GM21723 (cell line): ENCODE data around the gene PARD3B.

Experiments used
- ATAC-seq: cut with Tn5 transposase; IDR thresholded peaks from one replicate; pipeline ENCODE4 v1.9.1; 2021; ENCODE audit warnings: mild to moderate bottlenecking, moderate library complexity; ENCODE audit not compliant: unreplicated experiment

The PARD3B gene

DNA sequence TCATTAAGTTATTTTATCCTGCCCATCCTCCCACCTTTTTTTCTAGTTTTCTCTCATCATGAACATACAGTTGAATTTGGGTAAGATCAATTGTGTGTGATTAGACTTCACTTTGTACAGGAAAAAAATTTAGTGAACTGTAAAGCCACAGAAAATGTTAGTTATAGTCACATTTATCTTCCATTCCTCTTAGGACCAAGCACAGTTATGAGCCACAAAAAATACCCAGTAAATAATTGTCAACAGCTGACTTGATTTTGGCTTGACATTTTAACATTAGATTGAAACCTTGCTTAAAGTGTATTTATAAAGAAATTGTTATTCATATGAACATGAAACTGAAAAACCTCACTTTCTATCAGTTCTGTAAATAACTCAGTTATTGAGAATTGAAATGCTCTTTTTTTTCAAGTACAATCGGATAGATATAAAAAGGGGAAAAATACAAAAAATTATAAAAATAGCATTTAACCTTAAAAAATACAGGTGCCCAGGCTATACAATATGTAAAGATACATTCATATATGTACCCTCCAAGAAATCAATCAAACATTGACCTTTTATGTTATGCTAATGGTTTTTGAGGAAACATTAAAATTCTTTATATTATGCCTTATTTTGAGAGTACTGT lies 747.5 kb downstream of the PARD3B start:
- ATAC-seq = no peak

DNA sequence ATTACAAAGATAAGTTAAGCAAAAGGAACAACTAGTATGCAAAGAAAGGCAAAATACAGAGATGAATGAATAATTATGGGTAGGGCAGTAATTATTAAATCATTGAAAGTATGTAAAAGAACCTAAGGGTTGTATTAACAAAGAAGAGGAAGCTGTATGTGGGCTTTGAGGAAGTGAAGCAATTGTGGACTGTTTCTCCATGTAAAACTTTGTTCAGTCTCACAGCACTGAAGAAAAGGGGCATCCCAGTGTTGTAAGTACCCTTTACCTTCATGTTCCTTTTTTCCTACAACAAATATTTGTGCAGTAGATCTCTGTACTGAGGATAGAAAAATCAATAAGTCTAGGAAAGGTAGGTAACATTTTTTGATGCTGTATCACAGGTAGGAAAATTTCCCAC lies 748.3 kb downstream of the PARD3B start:
- no peak for ATAC-seq

DNA sequence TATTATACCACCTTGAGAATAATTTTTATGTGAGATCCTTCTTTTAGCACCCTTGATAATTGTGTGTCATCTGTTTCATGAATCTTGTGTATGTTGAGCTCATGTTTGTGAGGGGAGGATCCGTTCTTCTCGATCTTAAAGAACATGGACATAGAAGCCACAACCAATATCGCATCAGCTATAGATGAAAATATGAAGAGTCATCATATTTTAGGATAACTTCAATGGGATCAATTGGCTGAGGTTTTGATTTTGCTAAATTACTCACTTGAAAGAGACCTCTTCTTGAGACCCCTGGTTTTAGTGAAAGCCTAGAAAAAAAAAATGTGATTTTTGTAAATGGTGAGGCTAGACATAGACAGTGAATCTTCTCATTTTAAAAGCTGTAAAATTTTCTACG lies 751.7 kb downstream of the PARD3B start:
- no peak for ATAC-seq

DNA sequence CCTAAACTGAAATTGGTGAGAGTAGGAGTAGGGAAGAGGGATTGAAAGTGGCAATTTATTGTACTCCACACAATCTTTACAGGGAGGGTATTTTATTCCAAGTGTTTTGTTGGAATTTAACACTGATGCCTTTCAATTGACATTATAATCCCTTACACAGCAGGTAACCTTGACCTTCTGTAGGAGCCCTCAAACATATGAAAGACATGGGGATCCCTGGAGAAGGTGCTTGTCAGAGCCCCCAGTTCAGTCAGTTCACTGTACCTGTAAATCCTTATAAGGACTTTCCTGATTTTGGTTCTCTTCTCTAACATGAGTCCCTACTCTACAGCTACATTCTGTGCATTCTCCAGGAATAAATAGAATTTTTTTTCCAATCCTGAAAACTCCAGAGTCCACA lies 752.1 kb downstream of the PARD3B start:
- ATAC-seq = no peak

DNA sequence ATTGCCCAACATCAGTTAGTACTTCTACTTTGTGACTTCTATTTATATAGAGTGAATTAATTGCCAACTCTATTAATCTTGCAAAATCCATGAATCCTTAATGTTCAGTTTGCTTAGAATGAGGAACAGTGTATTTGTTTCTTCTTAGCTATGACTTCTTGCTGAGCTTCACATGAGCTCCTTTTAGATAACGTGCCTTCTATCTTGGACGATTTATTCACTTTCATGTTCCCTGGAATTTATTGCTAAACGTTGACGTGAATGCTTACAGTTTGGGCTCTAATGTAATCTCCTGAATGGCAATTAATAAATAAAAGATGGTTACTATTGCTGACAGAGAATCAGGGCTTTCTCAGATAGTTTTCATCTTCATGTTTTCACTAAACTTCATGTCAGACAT lies 752.6 kb downstream of the PARD3B start:
- ATAC-seq = no peak

DNA sequence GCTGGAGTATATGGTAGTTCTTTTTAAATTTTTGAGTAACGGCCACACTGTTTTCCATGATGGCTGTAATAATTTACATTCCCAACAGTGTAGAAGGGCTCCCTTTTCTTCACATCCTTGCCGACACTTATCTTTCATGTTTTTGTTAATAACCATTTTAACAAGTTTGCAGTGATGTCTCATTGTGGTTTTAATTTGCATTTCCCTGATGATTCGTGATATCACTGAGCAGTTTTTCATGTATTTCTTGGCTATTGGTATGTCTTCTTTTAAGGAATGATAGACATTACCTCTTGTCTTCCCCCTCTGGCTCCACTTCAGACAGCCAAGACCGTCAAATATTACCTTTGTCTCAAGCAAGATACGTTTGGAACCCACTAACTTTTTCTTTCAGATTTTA lies 765.9 kb downstream of the PARD3B start:
- ATAC-seq = no peak

DNA sequence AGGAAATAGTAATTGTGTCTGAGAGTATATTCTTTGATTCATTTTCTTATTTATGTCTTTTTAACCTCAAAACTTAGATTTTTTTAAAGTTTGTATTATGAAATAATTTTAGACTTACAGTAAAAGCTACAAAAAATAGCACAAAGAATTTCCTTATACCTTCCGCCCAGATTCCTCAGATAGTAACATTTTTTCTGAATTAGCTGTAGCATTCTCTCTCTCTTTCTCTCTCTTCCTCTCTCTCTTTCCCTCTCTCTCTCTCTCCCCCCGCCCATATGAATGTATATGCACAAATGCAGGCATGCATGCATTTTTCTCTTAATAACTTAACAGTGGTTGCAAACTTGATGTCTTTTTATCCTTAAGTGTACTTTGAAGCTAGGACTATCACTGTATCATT lies 776.0 kb downstream of the PARD3B start:
- ATAC-seq = no peak

DNA sequence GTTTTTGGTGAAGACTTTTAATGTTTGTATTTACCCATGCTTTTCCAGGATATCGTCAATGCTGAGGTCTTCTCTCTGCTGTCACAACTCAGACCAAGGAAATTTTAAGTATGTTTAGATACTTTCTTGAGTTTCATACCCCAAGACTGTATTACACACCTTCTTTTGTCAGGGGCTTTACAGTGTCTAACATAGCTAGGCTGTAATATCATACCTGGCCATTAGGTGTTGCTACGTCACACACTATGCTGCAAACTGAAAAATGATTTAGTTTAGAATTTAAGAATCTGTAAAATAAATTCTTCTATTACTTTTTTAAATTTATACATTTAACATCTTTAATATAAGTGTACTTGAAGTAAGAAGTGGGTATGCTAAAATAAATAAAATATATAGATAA lies 778.7 kb downstream of the PARD3B start:
- ATAC-seq = no peak

DNA sequence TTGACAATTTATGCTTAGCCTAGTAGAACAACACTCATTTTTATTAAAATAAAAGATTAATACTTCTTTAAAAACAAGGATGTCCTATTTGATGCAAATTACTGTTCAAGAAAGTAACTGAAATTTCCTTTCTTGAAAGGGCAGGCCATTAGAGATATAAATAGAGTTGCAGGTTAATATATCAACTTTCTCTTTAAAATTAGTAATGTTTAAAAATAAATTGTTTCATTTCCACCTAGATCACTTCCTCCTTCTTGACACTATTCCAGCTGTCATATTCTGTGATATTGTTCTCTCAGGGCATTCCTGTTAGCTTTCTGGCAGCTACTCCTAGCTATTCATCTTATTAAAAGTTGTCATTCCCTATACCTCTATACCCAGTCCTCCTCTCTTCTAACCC lies 779.1 kb downstream of the PARD3B start:
- no peak for ATAC-seq

DNA sequence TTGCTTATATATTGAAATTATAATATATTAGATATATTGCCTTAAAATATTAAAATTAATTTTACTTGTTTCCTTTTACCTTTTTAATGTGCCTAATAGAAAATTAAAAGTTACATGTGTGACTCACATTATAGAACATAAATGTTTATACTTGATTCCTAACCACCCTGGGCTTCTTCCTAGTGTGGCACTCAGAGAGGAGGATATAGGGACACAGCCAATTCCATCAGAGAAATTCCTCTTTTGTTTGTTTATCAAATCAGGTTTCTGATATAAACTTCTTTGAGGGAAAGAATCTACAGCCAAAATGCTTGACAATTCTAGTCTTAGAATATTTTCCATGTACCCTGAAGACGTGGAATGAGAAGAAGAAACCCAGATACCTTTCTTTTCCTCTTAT lies 788.1 kb downstream of the PARD3B start:
- no peak for ATAC-seq

DNA sequence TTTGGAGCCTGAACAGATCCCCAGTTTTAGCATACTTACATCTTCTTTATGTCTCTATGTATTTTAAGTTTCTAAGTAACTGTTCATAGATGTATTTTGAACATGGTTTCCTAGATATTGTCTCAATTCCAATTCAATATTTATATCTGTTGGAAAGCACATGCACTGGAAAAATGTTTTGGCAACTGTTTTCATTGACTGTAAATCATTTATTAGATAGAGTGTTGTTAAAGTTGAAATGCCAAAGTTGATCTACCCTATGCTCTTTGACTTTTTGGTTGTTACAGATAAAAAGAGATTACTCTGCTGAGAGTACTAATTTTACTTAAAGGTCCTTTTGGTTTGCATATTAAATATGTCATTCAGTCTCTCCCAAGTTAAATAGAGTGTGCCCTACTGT lies 792.0 kb downstream of the PARD3B start:
- no peak for ATAC-seq

DNA sequence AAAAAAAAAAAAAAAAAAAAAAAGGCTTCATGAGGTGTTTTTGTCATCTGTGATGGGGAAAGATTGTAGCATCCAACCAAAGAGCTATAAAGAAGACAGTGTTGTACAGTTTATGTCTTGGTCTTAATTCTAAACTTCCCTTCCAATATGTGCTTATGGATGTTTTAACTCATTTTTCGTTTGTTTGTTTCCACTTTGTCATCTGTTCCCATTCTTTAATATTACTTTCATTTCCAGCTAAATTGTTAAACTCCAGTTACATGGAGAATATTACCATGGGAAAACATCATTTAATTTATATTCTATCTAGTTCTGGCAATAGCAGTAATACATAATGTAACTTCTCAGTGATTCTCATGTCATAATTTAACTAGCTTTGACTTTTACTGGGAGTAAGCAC lies 792.9 kb downstream of the PARD3B start:
- no peak for ATAC-seq

DNA sequence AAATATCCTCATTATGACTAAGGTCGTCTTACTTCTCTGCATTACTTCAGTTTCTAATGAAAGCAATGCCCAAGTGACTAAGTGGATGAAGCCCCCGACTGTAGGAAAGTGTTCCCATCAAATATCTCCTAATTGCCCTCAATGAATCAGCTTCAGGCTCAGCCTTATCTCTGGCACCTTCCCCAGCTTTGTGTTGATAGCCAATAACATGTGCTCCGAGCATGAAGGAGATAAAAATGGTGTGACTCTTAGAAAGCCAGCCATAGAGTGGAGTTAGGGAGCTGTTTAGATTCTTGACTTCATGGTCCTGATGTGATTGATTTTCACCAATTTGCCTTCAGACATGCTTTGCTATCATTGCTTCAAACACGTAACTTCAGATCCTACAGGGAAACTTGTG lies 797.8 kb downstream of the PARD3B start:
- no peak for ATAC-seq

DNA sequence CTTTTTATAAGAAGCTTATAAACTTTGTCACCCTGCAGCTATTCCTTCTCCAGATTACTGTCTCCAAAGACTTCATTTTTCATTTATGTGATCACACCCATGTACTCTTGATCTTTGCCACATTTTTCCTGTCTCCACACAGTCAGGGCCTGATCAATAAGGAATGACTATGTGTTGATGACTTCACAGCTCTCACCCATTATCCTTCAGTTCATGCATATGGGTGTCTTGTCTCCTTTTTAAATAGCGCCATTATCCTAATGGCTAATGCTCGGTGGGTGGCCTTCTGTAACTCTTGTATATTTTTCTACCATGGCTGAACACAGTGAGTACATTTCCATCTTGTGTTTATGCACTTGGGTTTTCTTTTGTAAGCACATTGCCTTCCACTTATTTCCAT lies 801.4 kb downstream of the PARD3B start:
- no peak for ATAC-seq

DNA sequence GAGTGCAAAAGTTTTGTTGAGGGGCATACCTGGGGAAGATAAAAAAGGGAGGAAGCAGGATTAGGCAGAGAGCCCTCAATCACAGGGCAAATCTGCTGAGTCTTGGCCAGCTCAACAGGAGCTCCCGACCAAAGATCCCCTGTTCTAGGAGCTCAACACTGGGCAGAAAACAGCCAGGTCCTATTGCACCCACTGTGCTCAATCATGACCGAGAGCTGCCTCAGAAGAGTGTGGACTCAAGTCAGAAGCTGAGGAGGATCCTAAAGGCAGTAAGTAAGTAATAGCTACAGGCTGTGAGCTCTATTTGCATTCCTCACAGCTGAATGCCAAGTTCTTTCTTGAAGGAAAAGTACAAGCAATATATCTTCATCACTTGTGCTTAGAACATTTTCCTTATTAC lies 802.6 kb downstream of the PARD3B start:
- ATAC-seq = no peak

DNA sequence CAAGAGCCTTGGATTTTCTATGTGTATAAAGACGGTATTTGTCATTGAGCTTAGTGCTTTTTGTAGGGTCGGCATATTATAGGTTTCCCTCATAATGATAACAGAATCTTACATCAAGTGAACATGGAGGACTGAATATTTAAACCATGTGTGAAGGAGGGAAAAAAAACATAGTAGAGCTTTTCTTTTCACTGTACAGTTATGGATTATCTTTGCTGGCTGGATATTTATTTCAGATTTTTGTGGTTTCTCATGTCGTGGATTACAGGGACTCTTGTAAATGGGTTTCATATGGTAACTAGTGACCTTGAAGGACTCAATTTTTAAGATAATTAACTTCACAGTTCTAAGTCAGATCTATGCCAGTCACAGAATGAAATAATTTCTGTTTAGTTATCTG lies 806.8 kb downstream of the PARD3B start:
- ATAC-seq = no peak

DNA sequence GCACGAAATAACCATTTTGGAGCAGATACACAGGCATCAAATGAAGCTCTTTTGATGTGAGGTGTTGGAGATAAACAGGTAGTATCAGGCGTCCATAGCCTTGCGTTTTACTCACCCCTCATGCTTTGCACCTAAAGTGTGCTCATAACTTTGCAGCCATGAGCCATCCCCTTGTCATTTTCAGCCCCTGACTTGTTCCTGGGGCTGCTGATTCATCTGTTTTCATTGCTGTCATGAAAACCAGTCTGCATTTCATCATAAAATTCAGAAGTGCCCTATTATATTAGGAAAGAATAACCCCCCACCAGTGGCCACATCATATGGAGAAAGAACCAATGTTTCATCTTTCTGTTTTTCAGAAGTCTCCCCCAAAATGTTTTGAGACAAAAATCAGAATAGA lies 807.3 kb downstream of the PARD3B start:
- no peak for ATAC-seq

DNA sequence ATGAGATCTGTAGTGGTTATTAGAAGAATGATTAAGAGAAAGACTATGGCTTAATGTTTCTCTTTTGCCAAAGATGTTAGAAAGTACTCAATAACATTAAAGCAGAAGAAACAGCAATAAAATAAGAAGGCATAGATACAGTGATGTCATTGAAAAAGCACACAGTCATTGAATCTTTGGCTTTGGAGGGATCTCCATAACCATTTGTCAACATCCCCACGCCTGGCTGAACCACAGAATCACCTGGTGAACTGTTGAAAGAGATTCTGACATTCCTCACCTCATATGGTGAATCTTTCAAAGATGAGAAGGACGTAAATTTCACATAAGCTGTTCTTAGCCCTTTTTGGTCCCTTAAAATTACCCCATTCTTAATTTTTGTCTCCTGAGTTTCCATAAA lies 812.5 kb downstream of the PARD3B start:
- no peak for ATAC-seq

DNA sequence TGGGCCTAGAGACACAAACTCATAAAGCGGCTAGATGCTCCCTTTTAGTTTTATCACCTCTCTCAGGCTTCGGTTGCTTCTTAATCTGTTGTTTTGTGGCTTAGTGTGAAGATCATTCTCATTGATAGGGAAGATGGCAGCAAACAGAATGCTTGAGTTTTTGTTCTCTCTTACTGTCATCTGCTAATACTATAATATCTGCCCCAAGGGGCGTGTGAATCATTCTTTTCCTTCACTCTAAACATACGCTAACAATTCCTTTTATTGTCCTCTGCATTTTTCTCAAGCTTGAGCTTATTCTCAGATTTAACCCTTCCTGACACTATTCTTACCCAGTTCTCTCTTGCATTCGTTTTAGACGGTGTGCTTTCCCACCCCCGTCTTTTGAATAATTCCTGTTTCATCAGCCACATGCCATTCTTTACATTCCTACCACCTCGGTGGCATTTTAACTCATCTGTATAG lies 813.1 kb downstream of the PARD3B start:
- ATAC-seq = no peak

DNA sequence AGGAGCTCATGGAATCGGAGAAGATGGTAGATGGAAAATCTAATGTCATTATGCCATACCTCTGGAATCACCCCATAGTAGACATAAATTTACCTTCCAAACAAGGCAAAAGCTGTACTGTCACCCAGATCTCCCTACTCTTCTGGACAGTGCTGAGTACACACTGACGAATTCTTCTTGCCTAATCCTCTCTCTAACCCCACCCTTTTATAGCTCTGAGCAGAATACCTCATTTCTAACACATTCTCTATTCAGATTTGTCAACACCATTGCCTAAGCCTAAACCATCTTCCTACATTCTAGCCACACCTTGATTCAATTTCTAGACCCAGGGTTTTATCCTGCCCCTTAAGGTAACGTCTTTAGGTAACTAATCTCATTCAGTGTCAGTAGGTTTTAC lies 816.0 kb downstream of the PARD3B start:
- no peak for ATAC-seq

DNA sequence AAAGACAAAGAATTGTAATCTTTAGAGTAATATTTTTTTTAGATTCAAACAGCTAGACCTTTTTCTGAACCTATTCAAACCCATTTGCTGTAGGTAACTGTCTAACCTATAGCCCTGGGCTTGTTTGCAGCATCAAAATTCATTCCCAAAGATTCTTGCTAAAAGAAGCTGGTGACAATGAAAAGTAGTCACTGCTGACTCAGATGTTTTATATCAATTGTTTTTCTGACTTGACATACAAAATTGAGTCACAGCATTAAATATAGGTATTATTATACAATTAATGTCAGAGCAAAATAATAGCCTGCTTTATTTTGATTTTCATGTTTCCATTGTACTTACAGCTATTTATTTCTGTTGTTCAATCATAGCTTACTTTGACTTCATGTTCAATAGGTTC lies 816.7 kb downstream of the PARD3B start:
- ATAC-seq = no peak

DNA sequence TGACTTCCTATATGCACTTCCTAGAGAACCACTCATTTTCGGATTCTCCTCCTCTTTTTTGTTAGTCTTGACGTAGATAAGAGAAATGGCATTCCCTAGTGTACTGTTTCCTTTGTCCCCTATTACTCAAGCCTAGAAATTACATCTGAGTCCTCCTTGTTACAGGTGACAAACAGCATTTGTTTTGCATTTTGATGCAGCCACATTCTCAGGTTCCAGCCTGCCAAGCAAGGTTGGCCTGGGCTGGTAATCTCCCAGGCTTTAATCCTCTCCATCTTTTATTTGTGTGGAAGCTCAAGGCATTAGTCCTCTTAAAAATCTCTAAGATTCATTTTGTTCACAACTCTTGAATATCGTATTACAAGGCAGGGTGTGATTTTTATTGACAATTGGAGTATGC lies 819.0 kb downstream of the PARD3B start:
- ATAC-seq = no peak

DNA sequence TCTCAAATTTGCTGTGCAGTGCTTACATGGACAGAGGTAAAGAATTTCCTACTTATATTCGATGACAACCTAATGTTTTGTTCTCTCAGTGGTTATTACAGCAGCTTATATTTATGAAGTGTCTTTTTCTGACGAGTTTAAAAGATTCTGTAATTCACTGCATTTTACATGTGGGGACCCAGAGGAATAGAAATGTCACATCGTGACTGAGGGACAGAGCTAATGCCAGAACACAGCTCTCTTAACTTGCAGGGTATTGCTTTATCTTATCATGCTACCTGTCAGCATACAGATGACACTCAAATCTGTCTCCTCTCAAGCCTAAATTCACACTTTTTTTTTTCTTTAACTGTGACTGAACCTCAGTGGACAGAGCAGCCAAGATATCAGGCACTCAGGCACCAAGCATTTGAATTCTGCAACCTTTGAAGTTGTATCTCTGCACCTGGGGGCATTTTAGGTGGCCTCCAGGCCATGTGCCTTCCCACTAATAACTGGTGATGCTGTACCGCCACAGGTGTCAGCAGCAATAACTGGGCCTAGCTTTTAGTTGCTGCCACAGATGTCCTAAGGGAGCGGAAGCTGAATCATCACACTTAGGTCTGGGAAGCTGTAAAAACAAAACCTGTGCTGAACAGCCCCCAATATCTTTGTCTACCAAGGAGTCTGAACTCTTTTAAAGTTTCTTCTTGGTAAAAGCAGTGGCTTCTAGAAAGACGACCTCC lies 821.2 kb downstream of the PARD3B start:
- no peak for ATAC-seq
